Neutrophil (primary cell): ENCODE results near the gene NLE1.
"Not testable (repeated sequence)": the region's sequence is repeated elsewhere in the genome, so short reads cannot be mapped to it uniquely, and the experiment has no call there.

Source experiments
- H3K27ac ChIP-seq: fragments of 200-600 bp; sonication (generic); 2 replicates; pipeline ENCODE4 v1.5.1; 2016; ENCODE audit warnings: mild to moderate bottlenecking, moderate library complexity
- H3K27me3 ChIP-seq: fragments of 200-600 bp; sonication (generic); 2 replicates; pipeline ENCODE4 v1.6.0; 2016; ENCODE audit warnings: mild to moderate bottlenecking
- H3K36me3 ChIP-seq: fragments of 200-600 bp; sonication (generic); 2 replicates; pipeline ENCODE4 v1.5.1; 2017
- H3K4me1 ChIP-seq, 2 experiments: fragments of 200-600 bp in 1 of 2; sonication (generic) in 1 of 2; 1 replicate in 1 of 2; 2 replicates in 1 of 2; pipeline versions ENCODE4 v1.5.1 to v1.6.1; 2013 to 2016; ENCODE audit warnings: low read depth in 1 of 2, low read length in 1 of 2, mild to moderate bottlenecking in 1 of 2, moderate library complexity in 1 of 2; ENCODE audit not compliant: control insufficient read depth in 1 of 2, insufficient read depth in 1 of 2
- H3K4me3 ChIP-seq, 2 experiments: fragments of 200-600 bp in 1 of 2; sonication (generic) in 1 of 2; 1 replicate in 1 of 2; 2 replicates in 1 of 2; pipeline ENCODE4 v1.5.1; 2013 to 2016; ENCODE audit warnings: low read depth in 1 of 2, low read length in 1 of 2, mild to moderate bottlenecking in 1 of 2, moderate library complexity in 1 of 2
- H3K9me3 ChIP-seq: fragments of 200-600 bp; sonication (generic); 2 replicates; pipeline ENCODE4 v1.5.1; 2016
- TF ChIP-seq, protein P1 (sequence below): fragments of 200-600 bp; sonication (generic); IDR thresholded peaks from 2 replicates; pipeline ENCODE4 v1.5.1; 2016; ENCODE audit warnings: antibody characterized with exemption

The NLE1 gene

GRCh38 chr17:35174835-35175334 is 32.8 kb upstream of the NLE1 start:
- Histone ChIP-seq H3K9me3 (no peaks in the 10 kb centered on the region), H3K27ac (no peak overlapping the region), H3K27me3 (peaks cover 4% of the 10 kb centered on the region), H3K4me1 (no peaks in the 10 kb centered on the region), H3K4me3 (no peak overlapping the region), H3K36me3 (no peaks in the 10 kb centered on the region)
- TF ChIP-seq, protein P1, sequence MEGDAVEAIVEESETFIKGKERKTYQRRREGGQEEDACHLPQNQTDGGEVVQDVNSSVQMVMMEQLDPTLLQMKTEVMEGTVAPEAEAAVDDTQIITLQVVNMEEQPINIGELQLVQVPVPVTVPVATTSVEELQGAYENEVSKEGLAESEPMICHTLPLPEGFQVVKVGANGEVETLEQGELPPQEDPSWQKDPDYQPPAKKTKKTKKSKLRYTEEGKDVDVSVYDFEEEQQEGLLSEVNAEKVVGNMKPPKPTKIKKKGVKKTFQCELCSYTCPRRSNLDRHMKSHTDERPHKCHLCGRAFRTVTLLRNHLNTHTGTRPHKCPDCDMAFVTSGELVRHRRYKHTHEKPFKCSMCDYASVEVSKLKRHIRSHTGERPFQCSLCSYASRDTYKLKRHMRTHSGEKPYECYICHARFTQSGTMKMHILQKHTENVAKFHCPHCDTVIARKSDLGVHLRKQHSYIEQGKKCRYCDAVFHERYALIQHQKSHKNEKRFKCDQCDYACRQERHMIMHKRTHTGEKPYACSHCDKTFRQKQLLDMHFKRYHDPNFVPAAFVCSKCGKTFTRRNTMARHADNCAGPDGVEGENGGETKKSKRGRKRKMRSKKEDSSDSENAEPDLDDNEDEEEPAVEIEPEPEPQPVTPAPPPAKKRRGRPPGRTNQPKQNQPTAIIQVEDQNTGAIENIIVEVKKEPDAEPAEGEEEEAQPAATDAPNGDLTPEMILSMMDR = no peak

DNA sequence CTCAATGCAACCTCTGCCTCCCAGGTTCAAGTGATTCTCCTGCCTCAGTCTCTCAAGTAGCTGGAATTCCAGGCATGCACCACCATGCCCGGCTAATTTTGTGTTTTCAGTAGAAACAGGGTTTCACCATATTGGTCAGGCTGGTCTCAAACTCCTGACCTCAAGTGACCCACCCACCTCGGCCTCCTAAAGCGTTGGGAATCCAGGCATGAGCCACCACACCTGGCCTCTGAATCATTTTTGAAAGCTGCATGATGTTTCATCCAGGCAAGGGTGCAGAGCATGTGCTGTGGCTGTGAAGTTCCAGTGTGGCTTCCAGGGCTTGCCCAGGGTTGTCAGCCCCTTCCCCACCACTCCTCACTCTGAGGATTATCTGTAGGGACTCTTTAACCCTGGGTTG is 30.2 kb upstream of the NLE1 start:
- H3K27ac ChIP-seq, H3K4me1 ChIP-seq, H3K36me3 ChIP-seq, H3K4me3 ChIP-seq, H3K9me3 ChIP-seq, H3K27me3 ChIP-seq: not testable (repeated sequence)

DNA sequence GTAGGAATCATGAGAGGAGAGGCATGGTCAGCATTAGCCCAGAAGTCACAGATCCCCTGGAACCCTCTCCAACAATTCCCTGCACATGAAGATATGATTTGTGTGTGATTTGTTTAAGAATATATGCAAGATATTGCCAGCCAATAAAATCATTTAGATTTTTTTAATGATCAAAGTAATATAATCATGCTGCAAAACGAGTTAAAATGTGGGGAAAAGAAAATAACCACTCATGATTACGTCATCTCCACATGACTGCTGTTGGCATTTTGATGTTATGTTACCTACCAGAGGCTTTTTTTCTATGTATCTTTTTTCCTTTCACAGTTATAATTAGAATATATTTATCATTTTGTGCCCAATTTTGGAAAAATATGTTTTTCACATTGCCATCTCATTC is 29.7 kb upstream of the NLE1 start:
- Histone ChIP-seq H3K9me3 (no peaks in the 10 kb centered on the region), H3K4me1 (no peaks in the 10 kb centered on the region), H3K4me3 (no peak overlapping the region), H3K27me3 (peaks cover 4% of the 10 kb centered on the region), H3K36me3 (no peaks in the 10 kb centered on the region), H3K27ac (no peak overlapping the region)
- TF ChIP-seq, protein P1 = no peak

DNA sequence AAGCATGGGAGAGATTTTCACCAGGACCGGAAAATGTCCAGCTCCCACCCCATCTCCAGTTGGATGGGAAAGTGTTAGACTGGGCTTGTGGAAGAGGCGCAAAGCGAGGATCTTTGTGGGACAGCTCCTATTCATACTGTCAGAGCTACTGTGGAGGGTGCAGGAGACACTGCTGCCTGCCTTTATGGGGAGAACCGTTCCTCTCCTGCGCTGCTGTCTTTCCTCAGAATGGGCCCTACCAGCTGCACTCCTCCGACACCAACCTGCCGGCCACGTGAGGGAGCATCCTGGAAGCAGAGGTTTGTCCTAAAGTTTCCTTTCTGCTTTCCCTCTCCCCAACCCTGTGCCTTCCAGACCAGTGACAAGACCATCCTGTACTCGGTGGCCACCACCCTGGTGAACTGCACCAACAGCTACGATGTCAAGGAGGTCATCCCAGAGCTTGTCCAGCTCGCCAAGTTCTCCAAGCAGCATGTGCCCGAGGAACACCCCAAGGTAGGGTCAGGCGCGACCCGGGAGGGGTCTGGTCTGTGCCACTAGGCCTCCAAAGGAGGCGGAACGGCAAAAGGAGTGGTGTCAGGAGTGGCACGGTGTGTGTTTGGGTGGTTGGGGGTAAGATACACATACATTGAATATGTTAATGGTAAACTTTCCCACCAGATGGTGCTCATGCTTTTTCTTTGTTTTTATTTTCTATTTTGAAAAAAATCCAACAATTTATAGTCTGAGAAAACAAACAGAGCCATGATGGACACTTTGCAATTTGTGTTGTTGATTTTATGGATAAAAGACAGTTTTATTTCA is 29.1 kb upstream of the NLE1 start:
- H3K4me1 ChIP-seq = no peaks in the 10 kb centered on the region
- H3K4me3 ChIP-seq = no peak overlapping the region
- TF ChIP-seq, protein P1 = no peak
- no peak overlapping the region for H3K27ac ChIP-seq
- peaks cover 3% of the 10 kb centered on the region for H3K27me3 ChIP-seq
- no peaks in the 10 kb centered on the region for H3K36me3 ChIP-seq
- H3K9me3 ChIP-seq = no peaks in the 10 kb centered on the region

DNA sequence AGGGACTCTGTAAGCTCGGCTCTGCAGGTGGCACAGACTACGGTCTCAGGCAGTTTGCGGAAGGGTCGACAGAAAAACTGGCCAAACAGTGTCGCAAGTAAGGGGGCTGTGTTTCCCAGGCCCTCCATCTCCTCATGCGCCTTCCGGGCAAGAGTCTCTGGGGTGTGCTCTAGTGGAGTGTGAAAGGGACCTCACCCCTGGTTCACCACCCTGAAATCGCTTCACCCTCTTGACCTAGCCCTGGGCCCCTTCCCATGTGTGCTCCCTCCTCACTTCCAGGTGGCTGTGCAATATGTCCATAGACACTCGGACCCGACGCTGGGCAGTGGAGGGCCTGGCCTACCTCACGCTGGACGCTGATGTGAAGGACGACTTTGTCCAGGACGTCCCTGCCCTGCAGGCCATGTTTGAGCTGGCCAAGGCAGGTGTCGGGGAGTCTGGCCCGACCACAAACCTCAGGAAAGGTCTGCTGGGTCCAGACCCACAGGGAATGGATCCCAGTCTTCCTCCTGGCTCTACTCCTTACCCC is 27.8 kb upstream of the NLE1 start:
- Histone ChIP-seq H3K27me3 (peaks cover 6% of the 10 kb centered on the region), H3K9me3 (no peaks in the 10 kb centered on the region), H3K4me3 (no peak overlapping the region), H3K27ac (no peak overlapping the region), H3K36me3 (no peaks in the 10 kb centered on the region), H3K4me1 (no peaks in the 10 kb centered on the region)
- TF ChIP-seq, protein P1 = no peak

- H3K27ac ChIP-seq = no peak overlapping the region
- H3K27me3 ChIP-seq = peaks cover 13% of the 10 kb centered on the region
- H3K4me1 ChIP-seq = no peaks in the 10 kb centered on the region
- H3K9me3 ChIP-seq = no peaks in the 10 kb centered on the region
- H3K36me3 ChIP-seq = no peaks in the 10 kb centered on the region
- no peak overlapping the region for H3K4me3 ChIP-seq
- TF ChIP-seq, protein P1 = no peak
These were observed 25.6 kb upstream of the NLE1 start for GRCh38 chr17:35167666-35168065.
